NCI-H1105 (cell line): Measurements from ENCODE around the gene CSF3.
A peak's percentile ranks its signal among the peaks of the same experiment; 100 is the strongest.

ENCODE experiments used
- DNase-seq: peaks from one replicate; lab custom pipeline; 2025; lab: John Stamatoyannopoulos, UW

CSF3 gene

GRCh38 chr17:40061609-40062038 is 46.4 kb downstream of the CSF3 start:
- DNase-seq: no peak

GRCh38 chr17:40062329-40063186 is 47.3 kb downstream of the CSF3 start, which contains the start of gene THRA:
Gene THRA (plus strand): TSS chr17:40062965. CDS start chr17:40074489, 11,524 bp downstream.
- peak; percentile 39 for DNase-seq

- DNase-seq: peak; percentile 1
Observed at GRCh38 chr17:40063187-40063771, 48.0 kb downstream of the CSF3 start.

GRCh38 chr17:40063901-40064531 is 48.8 kb downstream of the CSF3 start:
- DNase-seq: no peak

GRCh38 chr17:40064971-40065768 is 49.9 kb downstream of the CSF3 start:
- no peak for DNase-seq

GRCh38 chr17:40065769-40066510 is 50.7 kb downstream of the CSF3 start:
- no peak for DNase-seq
